HL-60 (cell line): ENCODE data around the gene DNAJA3.

Source experiments
- CTCF ChIP-seq: IDR thresholded peaks from one replicate; pipeline ENCODE4 v1.5.1; 2011; ENCODE audit warnings: low read length, control low read depth, inconsistent platforms; ENCODE audit not compliant: insufficient read depth
- GABPA ChIP-seq: IDR thresholded peaks from 2 replicates; pipeline ENCODE4 v1.6.1; 2012; ENCODE audit warnings: low read depth
- POLR2AphosphoS5 ChIP-seq: IDR thresholded peaks from 2 replicates; pipeline ENCODE4 v1.6.1; 2012; ENCODE audit warnings: low read depth
- TF ChIP-seq, protein P1 (sequence below): IDR thresholded peaks from 2 replicates; pipeline ENCODE4 v1.6.1; 2012; ENCODE audit warnings: low read depth; ENCODE audit not compliant: insufficient replicate concordance

- TF ChIP-seq CTCF (no peak), GABPA (no peak), POLR2AphosphoS5 (no peak)
- TF ChIP-seq, protein P1, sequence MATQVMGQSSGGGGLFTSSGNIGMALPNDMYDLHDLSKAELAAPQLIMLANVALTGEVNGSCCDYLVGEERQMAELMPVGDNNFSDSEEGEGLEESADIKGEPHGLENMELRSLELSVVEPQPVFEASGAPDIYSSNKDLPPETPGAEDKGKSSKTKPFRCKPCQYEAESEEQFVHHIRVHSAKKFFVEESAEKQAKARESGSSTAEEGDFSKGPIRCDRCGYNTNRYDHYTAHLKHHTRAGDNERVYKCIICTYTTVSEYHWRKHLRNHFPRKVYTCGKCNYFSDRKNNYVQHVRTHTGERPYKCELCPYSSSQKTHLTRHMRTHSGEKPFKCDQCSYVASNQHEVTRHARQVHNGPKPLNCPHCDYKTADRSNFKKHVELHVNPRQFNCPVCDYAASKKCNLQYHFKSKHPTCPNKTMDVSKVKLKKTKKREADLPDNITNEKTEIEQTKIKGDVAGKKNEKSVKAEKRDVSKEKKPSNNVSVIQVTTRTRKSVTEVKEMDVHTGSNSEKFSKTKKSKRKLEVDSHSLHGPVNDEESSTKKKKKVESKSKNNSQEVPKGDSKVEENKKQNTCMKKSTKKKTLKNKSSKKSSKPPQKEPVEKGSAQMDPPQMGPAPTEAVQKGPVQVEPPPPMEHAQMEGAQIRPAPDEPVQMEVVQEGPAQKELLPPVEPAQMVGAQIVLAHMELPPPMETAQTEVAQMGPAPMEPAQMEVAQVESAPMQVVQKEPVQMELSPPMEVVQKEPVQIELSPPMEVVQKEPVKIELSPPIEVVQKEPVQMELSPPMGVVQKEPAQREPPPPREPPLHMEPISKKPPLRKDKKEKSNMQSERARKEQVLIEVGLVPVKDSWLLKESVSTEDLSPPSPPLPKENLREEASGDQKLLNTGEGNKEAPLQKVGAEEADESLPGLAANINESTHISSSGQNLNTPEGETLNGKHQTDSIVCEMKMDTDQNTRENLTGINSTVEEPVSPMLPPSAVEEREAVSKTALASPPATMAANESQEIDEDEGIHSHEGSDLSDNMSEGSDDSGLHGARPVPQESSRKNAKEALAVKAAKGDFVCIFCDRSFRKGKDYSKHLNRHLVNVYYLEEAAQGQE: no peak
Measured at GRCh38 chr16:4393240-4393600, 32.4 kb upstream of the DNAJA3 start.
